PFSK-1 (cell line): ENCODE results near the gene HMGCS2.

Experiments used
- POLR2AphosphoS5 ChIP-seq: IDR thresholded peaks from 2 replicates; pipeline ENCODE4 v1.6.1; 2012; ENCODE audit warnings: low read depth, mild to moderate bottlenecking, control low read depth, low read length, moderate library complexity
- TAF1 ChIP-seq: IDR thresholded peaks from 2 replicates; pipeline ENCODE4 v1.6.1; 2012; ENCODE audit warnings: low read length, control low read depth, borderline replicate concordance; ENCODE audit not compliant: insufficient read depth

- TF ChIP-seq POLR2AphosphoS5 (no peak), TAF1 (no peak)
Measured at GRCh38 chr1:119816407-119816806, 47.7 kb upstream of the HMGCS2 start.
